SIG-M5 treated with dmso at 0.1 percent for 504 hours (cell line): Measurements from ENCODE around the gene SACM1L.
"Not testable (repeated sequence)": the region's sequence is repeated elsewhere in the genome, so short reads cannot be mapped to it uniquely, and the experiment has no call there.

ENCODE experiments used
- DNase-seq: peaks from one replicate; lab custom pipeline; 2025; ENCODE audit not compliant: unreplicated experiment; lab: John Stamatoyannopoulos, UW

SACM1L gene

DNA sequence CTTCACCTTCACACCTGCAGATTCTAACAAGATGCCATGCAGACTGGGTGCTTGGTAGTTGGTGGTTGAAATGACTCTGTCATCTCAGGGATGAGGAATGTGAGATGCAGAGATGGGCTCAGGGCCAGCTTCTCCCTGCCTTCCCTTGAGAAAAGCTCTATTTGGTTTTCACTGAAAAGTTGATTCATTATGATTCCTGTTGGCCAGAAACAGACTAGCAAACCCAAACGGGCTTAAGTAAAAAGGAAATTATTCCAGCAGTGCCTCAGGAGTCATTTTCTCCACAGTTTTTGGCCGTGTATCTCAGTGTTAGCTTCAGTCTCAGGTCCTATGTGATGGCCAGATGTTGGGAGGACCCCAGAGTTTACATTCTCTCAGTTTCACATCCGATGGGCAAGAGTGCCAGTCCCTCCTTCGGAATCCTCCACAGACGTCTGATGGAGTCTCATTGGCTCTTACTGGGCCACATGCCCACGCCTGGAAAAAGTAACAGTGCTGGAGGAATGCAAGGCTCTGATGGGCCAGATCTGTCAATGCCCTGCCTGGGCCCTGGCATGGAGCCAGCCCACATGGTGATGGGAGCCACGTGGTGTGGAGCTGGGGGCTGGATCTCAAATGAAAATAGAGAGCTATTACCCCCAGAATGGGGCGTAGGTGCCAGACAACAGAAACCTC, 22.3 kb upstream of the SACM1L start:
- DNase-seq = no peak

DNA sequence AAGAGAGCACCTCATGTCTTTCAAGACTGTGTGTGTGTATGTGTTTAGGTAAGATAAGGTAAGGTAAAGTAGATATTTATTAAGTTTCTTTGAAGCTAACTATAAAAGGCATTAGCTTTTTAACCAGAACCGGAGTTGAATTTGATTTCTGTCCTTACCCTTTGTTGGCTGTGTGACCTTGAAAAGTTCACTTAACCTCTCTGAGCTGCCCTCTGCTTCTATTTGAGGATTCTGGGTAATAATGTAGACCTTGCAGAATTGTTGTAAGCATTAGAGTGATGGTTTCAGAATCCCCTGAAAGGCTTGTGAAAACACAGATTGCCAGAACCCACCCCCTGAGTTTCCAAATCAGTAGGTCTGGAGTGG, 21.6 kb upstream of the SACM1L start:
- no peak for DNase-seq

DNA sequence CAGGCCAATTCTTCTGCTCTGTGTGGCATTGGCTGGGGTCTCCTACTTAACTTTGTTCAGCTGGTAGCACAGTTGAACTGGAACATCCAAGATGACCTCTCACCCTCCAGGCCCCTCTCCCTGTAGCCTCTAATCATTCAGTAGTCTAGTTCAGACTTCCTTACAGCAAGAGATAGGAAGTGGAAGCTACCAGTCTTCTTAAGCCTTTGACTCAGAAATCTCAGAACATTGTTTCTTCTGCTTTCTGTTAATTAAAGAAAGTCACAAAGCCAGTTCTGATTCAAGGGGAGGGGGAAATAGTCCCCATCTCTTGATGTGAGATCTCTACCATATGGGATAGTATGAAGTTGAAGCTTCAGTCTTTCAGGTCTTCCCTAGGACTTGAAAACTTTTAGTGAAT, 18.8 kb upstream of the SACM1L start:
- no peak for DNase-seq

DNA sequence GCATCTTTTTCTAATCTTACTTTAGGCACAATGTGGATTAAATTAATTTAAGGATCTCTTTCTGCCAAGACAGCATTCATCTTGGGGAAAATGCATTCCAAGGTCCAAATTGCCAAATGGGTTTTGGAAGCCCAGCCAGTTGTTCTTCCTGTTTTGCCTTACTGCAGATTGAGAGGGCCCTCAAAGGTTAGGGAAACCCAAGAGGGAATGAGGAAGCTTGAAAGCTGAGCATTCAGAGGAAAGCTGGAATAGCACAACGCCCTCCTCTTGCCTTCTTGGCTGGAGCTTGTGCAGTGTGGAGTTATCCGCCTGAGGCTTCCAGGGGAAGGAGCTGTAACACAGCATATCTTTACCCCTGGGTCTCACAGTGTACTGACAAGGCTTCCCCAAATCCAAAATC, 18.2 kb upstream of the SACM1L start:
- no peak for DNase-seq

DNA sequence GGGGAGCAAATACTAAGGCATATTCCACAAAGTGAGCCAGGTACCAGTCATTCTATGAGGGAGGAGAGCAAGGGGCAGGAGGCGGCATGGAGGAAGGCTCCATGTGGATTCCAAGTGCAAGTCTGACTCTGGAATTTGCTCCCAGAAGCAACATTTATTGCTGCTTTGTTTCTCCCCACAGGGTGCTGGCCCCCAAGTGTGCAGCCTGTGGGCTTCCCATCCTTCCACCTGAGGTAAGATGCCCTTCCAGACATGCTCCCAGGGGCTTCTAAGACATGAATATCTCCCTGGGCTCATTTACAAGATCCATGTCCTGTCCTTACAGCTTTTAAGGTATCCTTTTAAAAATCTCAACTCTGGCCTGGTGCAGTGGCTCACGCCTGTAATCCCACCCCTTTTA, 15.9 kb upstream of the SACM1L start:
- DNase-seq = no peak

DNA sequence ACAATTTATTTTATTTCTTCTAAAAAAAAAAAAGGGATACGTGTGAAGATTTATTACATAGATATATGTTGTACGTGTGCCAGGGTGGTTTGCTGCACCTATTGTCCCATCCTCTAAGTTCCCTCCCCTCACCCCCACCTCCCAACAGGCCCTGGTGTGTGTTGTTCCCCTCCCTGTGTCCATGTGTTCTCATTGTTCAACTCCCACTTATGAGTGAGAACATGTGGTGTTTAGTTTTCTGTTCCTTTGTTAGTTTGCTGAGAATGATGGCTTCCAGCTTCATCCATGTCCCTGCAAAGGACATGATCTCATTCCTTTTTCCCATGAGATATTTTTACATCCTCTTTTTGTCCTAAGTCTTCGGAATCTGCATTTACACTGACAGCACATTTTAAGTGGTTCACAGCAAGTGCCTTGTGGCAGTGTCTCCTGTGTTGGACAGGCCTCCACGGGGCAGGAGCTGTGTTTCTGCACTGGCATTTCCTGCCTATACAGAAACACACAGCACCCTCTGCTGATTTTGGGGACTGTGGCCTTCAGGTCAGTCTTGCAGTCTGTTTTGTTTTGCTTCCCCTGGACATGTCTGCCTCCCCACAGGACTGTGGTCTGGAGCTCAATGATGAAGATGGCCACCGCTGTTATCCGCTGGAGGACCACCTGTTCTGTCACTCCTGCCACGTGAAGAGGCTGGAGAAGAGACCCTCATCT, 12.7 kb upstream of the SACM1L start:
- DNase-seq = no peak

DNA sequence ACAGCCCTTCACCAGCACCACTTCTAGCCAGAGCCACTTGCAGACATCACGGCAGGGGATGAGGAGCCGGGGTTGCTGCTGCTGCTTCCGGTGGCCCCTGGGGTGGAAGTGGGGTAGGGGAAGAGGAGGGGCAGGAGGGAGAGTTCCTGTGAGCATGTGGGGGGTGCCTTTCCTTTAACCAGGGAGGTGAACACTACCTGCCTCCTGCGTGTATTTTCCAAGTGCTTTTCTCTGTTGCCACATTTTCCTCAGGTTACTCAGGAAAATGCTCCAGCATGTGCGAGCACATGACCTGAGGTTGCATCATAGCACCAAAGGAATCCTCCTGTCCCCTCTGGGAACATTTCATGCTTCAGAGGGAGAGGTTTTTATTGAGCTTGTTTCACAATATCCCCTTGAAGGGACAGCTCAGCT, 12.2 kb upstream of the SACM1L start:
- DNase-seq = peak; percentile 66

DNA sequence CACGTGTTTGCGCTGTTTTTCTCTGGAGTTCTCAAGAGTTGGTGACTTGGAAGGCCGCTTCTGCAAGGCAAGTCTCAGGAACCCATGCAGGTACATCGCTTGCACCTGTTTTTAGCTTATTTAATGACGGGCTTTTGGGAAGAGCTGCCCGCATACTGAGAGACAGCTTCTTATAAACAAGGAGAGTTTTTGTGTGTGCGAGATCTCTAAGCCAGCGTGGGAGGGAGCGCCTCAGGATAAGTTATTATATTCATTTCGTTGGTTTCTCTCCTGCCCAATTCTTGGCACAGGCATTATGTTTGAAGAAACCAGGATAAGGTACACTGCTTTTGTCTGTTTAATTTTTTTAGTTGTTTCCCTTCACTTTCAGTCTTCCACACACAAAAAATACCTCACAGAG, 11.4 kb upstream of the SACM1L start:
- no peak for DNase-seq

DNA sequence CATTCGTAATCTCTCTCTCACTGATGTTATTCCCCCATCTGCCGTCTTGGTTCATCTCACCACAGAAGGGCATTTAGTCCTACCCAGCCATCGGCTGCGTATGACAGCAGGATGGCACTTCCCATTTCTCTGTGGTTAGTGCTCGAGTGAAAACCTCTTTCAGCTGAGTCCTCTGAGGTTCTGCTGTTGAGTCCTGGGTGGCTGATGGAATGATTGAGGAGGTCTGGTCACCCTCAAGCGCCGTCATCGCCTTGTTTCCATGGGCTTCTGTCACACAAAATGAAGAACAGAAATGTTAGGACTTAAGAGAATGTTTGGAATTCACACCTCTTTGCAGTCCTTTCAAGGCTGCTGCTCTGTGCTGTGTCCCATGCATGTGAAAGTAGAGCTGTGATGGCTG, 9.4 kb upstream of the SACM1L start:
- peak; percentile 61 for DNase-seq

DNA sequence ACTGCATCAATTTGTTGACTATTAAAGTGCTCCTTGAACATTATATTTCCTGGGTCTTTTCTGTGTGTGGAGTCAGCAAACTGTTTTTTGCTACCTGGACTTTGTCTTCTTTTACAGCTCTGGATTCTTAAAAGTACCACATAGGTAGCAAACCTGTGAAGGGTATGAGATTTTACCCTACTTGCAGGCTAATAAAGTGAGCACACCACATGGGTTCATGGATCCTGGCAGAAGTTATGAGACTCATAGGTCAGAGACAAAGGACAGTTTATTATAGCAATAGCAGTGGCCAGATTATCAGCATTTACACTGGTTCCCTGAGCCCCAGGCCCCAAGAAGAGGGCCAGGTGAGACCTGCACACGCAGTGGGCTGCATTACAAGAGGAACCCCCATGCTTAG, 8.0 kb upstream of the SACM1L start:
- no peak for DNase-seq

DNA sequence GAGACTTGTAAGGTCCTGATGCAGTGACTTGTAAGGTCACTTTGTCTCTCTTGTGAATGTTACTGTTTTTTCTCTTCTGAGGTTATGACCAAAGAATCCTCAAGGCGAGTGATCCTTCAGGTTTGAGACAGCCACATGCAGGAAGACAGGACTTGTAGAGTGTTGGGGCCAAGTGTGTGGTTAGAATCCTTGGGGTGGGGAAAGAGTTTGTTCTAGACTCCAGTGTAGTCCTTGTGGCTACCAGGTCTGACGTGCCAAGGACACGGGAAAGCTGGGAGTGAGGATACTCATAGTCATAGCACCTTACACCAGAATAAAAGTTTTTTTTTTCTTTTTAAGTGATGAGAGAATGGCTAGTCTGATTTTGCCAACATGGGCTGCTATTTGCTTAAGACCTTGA, 7.3 kb upstream of the SACM1L start:
- no peak for DNase-seq

DNA sequence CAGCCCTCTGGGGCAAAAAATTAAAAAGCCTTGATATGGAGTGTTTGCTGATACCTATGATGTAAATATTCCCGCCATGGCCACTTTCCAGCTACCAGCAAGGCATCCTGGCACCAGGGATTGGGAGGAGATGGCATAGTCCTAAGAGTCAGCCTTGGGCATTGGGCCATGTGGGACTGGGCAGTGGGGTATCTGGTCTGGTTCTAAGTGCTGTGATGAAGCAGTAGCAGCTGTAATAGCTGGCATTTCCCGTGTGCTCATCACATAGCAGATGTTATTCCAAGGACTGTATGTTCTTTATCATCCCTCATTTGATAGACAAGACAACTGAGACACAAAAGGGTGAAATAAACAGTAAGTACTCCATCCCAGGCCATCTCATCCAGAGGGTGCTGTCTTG, 6.9 kb upstream of the SACM1L start:
- no peak for DNase-seq

DNA sequence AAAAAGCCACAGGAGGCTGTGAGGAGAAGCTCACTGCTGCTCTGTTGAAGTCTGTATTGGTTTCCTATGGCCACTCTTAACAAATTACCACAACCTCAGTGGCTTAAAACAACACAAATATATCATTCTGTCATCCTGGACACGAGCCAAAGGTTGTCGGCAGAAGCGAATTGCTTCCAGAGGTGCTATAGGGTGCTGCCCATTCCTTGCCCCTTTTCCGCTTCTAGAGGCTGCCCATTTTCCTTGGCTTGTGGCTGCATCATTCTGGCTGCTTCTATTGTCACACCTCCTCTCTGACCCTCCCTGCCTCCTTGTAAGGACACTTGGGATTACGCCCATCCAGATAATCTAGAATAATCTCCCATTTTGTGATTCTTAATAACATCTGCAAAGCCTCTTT, 6.4 kb upstream of the SACM1L start:
- DNase-seq = no peak

DNA sequence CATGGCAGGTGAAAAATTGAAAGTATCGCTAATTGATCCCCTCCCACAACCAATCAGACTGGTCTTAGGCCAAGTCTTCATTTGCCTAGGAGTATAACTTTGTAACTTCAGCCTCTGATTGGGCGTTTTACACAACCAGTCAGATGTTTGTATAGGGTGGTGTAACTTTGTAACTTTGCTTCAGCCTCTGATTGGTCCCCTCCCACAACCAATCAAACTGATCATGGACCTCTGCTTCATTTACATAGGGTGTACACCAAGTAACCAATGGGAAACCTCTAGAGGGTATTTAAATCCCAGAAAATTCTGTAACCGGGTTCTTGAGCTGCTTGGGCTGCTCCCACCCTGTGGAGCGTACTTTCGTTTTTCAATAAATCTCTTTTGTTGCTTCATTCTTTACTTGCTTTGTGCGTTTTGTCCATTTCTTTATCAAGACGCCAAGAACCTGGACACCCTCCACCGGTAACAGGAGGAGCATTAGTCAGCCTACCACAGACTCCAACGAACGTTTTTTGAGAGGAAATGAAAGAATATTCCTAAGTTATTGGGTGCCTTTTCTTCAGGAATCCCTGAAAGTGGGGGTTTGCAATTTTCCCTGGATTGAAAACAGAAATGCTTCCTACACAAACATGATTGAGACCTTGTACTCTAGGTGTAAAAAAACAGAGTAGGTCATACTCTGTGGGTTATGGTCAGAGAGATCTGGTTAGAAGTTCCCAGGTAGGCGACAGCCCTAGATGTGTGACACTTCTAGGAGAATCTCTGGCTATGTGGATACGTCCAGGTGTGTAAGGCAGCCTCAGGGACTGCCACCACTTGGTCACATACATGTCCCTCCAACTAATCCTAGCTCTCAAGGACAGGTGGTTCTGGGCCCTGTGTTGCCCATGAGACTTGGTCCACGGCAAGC, 5.5 kb upstream of the SACM1L start:
- DNase-seq = no peak

DNA sequence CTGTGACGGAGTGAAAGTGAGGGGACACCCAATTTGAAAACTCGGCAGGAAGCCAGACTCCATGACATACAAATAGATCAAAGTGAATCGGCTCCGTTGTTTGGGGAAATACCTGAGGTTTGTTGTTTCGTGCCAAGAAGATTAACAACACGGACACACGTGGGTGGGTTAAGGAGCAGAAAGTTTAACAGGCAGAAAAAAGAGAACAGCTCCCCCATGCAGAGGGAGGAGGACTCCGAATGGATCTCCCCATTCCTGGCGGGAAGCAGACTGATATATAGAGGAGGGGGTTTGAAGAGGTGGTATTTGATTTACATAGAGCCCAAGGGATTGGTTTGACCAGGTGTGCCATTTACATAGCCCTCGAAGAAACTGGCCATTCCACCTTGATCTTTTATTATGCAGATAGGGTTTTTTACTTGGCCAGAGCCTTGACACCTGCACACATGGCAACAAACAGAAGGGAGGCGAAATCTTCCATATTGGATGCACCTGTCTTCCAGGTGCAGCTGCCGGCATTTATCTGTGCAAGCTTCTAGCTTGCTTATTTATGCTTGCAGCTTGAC, 4.8 kb upstream of the SACM1L start:
- DNase-seq = no peak

DNA sequence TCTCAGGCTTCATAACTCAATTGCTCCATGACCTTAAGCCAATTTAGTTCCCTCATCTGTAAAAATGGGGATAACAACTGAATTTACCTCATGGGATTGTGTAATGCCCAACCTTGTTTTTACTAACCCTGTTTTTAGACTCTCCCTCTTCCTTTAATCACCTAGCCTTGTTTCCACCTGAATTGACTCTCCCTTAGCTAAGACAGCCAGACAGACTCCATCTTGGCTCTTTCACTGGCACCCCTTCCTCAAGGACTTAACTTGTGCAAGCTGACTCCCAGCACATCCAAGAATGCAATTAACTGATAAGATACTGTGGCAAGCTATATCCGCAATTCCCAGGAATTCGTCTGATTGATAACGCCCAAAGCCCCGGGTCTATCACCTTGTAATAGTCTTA, 3.5 kb upstream of the SACM1L start:
- DNase-seq = not testable (repeated sequence)

DNA sequence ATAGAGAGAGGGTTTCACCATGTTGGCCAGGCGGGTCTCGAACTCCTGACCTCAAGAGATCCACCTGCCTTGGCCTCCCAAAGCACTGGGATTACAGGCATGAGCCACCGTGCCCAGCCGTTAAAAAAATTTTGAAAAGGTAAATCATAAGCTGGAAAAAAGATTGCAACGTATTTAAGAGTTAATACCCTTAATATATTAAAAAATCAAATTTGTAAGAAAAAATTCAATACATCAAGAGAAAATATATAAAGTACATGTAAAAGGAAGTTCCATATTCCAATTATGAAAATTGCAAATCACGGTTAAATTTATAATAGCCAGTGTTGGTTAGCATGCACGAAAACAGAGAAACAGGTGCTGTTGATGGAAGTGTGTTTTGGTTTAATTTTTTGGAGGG, 2.3 kb upstream of the SACM1L start:
- no peak for DNase-seq

DNA sequence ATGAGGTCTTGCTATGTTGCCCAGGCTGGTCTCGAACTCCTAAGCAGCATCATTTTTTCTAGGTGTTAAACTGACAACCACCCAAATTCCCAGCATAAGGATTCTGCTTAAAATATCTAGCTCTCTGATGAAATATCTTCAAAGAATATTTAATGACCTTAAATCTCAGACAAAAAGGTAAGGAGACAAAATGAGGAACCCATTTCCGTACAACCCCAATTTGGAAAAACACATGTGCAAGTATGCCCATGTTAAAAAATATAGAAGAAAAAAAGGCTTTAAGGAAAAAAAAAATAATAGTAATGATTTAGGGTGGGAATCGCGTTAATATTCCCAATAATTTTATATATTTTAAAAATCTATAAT, 1.4 kb upstream of the SACM1L start:
- no peak for DNase-seq

DNA sequence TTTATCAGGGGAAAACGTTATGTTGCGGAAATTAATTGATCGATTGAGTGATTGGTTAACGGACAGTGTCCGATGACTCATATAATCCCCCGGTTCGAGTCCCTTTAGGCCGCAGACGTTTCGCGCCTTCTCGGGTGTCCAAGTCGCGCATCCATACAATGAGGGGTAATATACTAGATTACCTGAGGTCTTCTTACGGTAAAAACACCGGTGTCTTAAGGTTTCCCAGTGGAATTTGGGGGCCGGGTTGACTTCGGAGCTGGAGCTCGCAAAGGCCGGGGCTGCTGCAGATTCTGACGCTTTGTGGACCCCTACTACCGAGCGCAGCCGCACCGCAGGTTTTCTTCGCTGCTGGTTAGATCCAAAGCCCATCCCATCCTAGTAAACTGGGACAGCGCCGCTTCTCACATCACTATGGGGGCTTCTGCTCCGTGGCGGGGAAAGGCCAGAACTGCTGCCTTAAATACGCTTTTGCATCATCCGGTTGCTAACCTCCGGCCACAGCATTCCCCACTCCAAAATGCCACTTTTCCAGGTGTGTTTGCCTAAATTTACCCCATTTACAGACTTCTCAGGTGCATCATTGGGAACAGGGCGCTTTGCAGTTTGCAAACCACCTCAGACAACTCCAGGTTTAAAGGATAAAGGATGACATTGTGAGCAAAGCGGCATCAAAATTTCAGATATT, 858 bp upstream of the SACM1L start:
- DNase-seq = peak; percentile 53

DNA sequence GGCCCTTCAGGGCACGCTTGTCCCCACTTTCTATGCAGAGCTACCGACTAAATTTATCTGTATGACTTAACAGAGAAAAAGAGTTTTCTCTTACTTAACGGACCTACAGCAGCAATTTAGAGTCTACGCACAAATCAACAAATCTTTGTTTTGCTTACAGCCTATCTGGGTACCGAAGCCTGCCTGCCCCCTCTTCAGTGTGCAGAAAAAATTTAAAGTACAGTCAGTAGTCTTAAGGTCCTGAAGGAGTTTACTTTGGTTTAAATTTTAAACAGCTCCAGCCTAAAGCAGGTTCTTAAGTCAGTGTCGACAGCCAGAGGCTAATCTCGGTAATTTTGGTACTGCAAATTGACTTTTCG, 570 bp downstream of the SACM1L start:
- DNase-seq = no peak

DNA sequence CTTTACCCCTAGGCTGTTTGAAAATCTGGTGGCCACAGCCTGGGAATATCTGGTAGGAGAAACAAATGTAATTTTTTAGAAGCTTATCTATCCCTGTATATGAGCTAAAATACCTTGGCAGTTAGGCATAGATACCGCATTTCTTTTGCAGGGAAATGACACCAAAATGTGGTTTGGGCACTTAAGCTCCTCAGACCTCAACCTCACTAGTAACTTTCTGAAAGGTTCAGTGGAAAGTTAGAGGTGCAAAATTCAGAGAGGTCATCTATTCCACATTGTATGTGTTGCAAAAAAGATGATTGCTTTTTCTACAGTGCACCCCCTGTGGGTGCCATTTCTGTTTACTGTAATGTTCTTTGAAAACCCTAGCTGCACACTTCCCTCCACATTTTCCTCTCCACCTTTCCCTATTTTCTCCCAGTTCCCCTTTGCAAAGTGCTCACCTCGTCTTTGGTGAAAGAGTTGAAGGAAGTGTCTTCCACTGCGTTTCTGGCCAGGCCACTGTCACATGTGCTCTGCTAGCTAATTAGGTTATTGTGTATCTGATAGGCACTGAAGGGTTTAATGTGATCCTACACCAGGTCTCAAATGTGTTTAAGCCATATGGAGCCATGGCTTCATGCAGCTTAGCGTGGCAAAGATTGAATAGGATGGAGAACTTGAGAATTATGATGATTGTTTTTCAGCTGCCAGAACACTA, 1.3 kb downstream of the SACM1L start:
- peak; percentile 76 for DNase-seq
